ENCODE results near the gene LMTK2. TPM values are rescaled to one million over a fixed set of nuclear protein-coding genes. Genes with fewer than 3 reads are reported as not detected.

LMTK2 gene
- total RNA-seq, 1 donor from 2014 or later = 12.9 TPM

- DNase-seq (ENCODE audit: low read depth) = no peak
- FAIRE-seq = no peak
- TF ChIP-seq CTCF (IDR thresholded peaks at IDR 0.05; ENCODE audit: insufficient read depth, low read length, severe bottlenecking) = no peak
- no peaks in the 10 kb centered on the region for H3K27me3 ChIP-seq (ENCODE audit: control insufficient read depth, insufficient read depth, low read length)
- H3K36me3 ChIP-seq (ENCODE audit: control insufficient read depth, insufficient read depth, low read length) = peaks cover 1% of the 10 kb centered on the region
- no peak overlapping the region for H3K4me3 ChIP-seq (ENCODE audit: low read depth, low read length)
Observed at GRCh38 chr7:98238076-98238475, 131.4 kb downstream of the LMTK2 start.

- no peaks in the 10 kb centered on the region for H3K27me3 ChIP-seq (ENCODE audit: control insufficient read depth, insufficient read depth, low read length)
- H3K4me3 ChIP-seq (ENCODE audit: low read depth, low read length) = no peak overlapping the region
- DNase-seq (ENCODE audit: low read depth) (no peak), FAIRE-seq (no peak)
- H3K36me3 ChIP-seq (ENCODE audit: control insufficient read depth, insufficient read depth, low read length) = peaks cover 1% of the 10 kb centered on the region
- no peak for TF ChIP-seq CTCF (IDR thresholded peaks at IDR 0.05; ENCODE audit: insufficient read depth, low read length, severe bottlenecking)
Observed at GRCh38 chr7:98238976-98239375, 132.3 kb downstream of the LMTK2 start.

- Histone ChIP-seq H3K27me3 (ENCODE audit: control insufficient read depth, insufficient read depth, low read length) (no peaks in the 10 kb centered on the region), H3K36me3 (ENCODE audit: control insufficient read depth, insufficient read depth, low read length) (peaks cover 2% of the 10 kb centered on the region), H3K4me3 (ENCODE audit: low read depth, low read length) (no peak overlapping the region)
- FAIRE-seq = no peak
- peak; percentile 18 for DNase-seq (ENCODE audit: low read depth)
- peak; percentile 73 for TF ChIP-seq CTCF (IDR thresholded peaks at IDR 0.05; ENCODE audit: insufficient read depth, low read length, severe bottlenecking)
Observed at GRCh38 chr7:98240961-98241673, 134.5 kb downstream of the LMTK2 start.

GRCh38 chr7:98241674-98242241, 135.1 kb downstream of the LMTK2 start:
- no peak for FAIRE-seq
- peaks cover 2% of the 10 kb centered on the region for H3K36me3 ChIP-seq (ENCODE audit: control insufficient read depth, insufficient read depth, low read length)
- DNase-seq (ENCODE audit: low read depth) = no peak
- H3K27me3 ChIP-seq (ENCODE audit: control insufficient read depth, insufficient read depth, low read length) = no peaks in the 10 kb centered on the region
- no peak for TF ChIP-seq CTCF (IDR thresholded peaks at IDR 0.05; ENCODE audit: insufficient read depth, low read length, severe bottlenecking)
- no peak overlapping the region for H3K4me3 ChIP-seq (ENCODE audit: low read depth, low read length)

- H3K27me3 ChIP-seq (ENCODE audit: control insufficient read depth, insufficient read depth, low read length) = no peaks in the 10 kb centered on the region
- peaks cover 2% of the 10 kb centered on the region for H3K36me3 ChIP-seq (ENCODE audit: control insufficient read depth, insufficient read depth, low read length)
- no peak overlapping the region for H3K4me3 ChIP-seq (ENCODE audit: low read depth, low read length)
- FAIRE-seq (peak; percentile 93), DNase-seq (ENCODE audit: low read depth) (no peak)
- no peak for TF ChIP-seq CTCF (IDR thresholded peaks at IDR 0.05; ENCODE audit: insufficient read depth, low read length, severe bottlenecking)
Observed at GRCh38 chr7:98242342-98242741, 135.7 kb downstream of the LMTK2 start.

Data from bronchial epithelial cell (primary cell).